Epithelial cell of prostate (primary cell): ENCODE results near the gene TPR.

Source experiments
- DNase-seq: peaks from one replicate; pipeline ENCODE4 v3.0.0-alpha.2; 2011; ENCODE audit warnings: low read depth, low spot score
- H3K27ac ChIP-seq: fragments of 450-650 bp; 2 replicates; pipeline ENCODE4 v1.5.1; 2017; ENCODE audit warnings: mild to moderate bottlenecking

TPR gene

DNA sequence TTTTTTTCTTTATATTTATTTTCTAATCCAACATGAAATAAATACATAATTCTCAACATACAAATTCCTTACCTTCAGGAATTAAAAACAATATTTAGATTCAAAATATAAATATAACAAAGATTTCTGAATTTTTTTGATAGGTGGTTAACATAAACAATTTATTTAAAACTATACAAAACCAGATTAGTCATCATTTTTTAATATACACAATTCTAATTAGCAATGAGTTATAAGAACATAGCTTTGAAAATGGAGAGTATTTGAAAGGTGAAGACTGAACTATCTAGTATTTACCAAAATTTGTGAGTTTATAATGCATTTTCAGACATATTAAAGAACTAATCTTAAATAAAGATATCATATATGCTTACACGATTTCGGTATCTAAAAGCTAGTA lies 37.5 kb downstream of the TPR start:
- no peak overlapping the region for H3K27ac ChIP-seq
- no peak for DNase-seq

- DNase-seq: no peak
- H3K27ac ChIP-seq: no peak overlapping the region
These were observed 44.3 kb downstream of the TPR start for GRCh38 chr1:186330758-186331157.

- no peak overlapping the region for H3K27ac ChIP-seq
- no peak for DNase-seq
These were observed 47.7 kb downstream of the TPR start for GRCh38 chr1:186327331-186327730.

GRCh38 chr1:186326009-186326408 lies 49.0 kb downstream of the TPR start:
- no peak for DNase-seq
- H3K27ac ChIP-seq: no peak overlapping the region

DNA sequence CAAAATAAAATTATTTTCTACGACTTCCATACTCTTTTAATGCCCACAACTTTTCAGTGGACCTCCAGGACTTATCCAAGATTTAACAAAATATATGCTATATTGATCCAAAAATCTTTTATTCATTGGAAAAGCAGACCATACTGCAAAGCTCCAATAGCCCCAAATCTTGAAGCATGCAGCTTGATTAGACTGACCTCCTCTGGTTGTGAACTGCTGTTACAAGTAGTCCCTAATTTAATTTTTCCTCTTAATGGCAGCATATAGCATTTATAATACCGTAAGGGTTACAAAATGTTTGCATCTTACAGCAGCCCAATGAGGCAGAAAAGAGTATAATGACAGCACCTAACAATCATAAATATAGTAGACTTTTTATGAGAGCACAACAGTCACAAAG lies 49.8 kb downstream of the TPR start:
- DNase-seq: no peak
- H3K27ac ChIP-seq: no peak overlapping the region

DNA sequence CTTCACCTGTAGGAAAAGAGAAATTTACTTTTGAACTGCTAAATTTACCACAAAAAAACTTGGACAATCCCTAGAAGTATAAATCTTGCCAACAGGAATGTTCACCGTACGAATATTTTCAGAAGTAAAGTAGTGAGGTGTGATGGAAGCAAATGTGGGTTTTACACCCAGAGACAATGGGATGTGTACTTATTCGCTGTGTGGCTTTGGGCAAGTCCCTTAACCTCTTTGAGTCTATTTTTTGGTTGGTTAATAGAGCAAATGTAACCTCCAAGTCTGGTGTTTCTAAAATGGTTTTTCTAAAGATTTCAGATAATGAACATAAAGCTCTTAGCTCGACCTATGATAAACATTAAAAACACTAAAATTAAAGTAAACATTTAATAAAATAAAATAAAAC lies 51.2 kb downstream of the TPR start:
- H3K27ac ChIP-seq: no peak overlapping the region
- DNase-seq: no peak

- H3K27ac ChIP-seq: no peak overlapping the region
- DNase-seq: no peak
These were observed 59.5 kb downstream of the TPR start for GRCh38 chr1:186315570-186315969.

DNA sequence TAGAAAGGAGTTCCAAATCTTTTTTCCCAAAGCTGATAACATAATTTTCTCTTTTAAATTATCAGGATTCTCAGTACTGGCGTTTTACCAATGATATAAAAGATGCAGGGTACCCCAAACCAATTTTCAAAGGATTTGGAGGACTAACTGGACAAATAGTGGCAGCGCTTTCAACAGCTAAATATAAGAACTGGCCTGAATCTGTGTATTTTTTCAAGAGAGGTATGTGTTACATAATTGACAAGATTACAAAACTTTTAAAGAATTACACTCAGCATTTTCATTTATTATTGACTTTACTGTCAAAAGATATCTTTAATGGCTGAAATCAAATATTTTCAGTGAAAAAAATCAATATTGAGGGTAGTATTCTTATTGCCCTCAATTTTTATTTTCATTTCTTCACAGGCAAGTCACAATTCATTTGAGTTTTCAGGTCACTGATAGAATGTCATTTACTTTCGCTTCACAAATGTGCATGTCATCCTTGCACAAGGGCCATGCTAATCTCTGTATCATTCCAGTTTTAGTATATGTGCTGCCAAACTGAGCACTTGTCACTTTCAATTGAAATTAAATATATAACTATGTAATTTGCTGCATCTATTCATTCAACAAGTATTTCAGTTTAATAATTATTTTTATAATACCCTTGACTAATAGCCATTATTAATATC lies 63.5 kb downstream of the TPR start:
- no peak overlapping the region for H3K27ac ChIP-seq
- no peak for DNase-seq

DNA sequence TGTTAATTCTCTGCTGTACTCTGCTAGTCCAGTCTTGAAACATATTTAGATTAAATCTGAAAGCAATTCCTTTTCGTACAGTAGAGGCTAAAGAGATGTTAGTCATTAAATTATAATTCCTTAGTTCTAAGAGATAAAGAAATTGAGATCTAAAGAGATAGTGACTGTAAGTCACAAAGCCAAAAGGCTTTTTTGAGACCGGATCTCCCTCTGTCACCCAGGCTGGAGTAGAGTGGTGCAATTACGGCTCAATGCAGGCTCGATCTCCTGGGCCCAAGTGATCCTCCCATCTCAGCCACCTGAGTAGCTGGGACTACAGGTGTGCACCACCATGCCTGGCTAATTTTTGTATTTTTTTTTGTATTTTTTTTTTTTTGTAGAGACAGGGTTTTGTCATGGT lies 64.7 kb downstream of the TPR start:
- no peak for DNase-seq
- no peak overlapping the region for H3K27ac ChIP-seq

- no peak overlapping the region for H3K27ac ChIP-seq
- DNase-seq: no peak
These were observed 66.6 kb downstream of the TPR start for GRCh38 chr1:186308264-186309060.

DNA sequence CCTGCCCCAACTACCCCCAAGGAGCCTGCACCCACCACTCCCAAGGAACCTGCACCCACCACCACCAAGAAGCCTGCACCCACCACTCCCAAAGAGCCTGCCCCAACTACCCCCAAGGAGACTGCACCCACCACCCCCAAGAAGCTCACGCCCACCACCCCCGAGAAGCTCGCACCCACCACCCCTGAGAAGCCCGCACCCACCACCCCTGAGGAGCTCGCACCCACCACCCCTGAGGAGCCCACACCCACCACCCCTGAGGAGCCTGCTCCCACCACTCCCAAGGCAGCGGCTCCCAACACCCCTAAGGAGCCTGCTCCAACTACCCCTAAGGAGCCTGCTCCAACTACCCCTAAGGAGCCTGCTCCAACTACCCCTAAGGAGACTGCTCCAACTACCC lies 67.6 kb downstream of the TPR start:
- H3K27ac ChIP-seq: no peak overlapping the region
- DNase-seq: no peak

DNA sequence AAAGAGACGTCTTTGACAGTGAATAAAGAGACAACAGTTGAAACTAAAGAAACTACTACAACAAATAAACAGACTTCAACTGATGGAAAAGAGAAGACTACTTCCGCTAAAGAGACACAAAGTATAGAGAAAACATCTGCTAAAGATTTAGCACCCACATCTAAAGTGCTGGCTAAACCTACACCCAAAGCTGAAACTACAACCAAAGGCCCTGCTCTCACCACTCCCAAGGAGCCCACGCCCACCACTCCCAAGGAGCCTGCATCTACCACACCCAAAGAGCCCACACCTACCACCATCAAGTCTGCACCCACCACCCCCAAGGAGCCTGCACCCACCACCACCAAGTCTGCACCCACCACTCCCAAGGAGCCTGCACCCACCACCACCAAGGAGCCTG lies 68.5 kb downstream of the TPR start:
- no peak overlapping the region for H3K27ac ChIP-seq
- no peak for DNase-seq

DNA sequence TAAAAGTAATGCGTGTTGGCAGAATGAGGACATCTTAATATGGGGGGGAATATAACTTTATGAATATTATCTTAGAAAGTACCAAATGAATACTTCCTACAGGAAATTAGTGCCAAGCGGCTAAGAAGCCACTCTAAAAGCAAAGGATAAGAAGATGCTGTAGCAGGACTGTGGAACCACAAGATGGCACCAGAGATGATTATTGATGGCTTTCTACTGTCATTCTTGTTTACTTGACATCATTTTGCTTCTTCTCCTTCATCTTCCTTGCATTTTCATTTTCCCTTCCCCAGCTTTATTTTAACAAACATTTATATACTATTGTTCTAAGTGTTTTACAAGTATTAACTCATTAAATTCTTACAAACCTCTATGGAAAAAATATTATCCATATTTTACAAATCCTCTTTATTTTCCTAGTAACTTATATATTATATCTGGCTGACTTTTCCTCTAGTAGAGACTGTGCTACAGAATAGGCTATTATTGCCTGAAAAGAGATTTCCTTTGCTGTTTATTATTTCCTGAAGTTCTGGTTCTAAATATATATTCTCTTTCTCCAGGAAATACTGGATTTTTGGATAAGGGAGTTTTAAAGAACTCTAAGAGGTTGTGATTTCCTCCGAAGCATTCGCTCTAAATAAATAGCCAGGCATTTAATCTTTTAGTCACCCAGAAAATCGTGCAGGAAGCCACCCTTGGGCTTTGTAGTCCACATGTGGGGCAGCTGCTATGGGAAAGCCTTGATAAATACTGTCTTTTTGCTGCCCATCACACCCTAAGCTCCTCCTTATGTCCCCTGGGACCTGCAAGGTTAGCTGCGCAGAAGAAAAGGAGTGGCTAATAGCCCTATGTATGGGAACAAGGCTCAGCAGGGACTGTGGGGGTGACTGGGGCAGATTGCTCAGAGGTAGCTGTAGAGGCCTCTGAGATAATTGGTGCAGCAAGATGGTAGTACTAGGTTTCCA lies 69.8 kb downstream of the TPR start:
- no peak overlapping the region for H3K27ac ChIP-seq
- DNase-seq: no peak

DNA sequence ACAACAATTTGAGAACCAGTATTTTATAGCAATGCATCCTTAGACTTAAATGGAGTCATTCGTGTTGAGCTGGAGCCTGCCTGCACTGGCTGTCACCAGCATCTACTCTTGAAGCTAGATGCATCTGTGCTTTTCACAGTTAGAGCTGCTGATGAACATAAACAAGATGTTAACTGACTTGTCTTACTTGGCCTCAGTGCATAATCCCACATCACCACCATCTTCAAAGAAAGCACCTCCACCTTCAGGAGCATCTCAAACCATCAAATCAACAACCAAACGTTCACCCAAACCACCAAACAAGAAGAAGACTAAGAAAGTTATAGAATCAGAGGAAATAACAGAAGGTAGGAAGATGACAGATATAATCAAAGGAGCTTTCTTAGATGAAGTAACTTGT lies 71.1 kb downstream of the TPR start:
- no peak overlapping the region for H3K27ac ChIP-seq

DNA sequence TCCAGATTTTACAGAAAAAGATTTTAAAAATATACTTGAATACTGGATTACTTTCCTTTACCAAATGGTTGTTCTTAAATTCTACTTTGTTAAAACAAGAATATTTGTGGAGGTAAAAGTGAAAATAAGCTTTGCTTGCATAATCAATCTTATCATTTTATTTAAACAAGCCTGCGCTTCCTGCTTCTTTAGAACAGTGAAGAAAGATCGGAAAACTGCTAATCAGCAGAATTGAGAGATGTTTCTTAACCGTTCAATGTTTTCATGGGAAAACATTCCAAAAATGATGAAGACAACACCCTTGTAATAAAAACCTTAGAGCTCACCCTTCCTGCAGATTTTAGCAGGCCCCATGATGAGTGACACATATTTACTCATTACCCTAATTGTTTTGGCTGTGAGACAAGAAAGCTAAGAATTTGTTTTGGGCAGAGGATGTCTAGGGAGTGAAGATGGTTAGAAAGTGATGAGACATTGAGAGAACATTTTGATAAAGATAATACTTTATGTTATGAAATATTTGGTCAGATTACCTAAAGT lies 72.6 kb downstream of the TPR start:
- no peak overlapping the region for H3K27ac ChIP-seq
- DNase-seq: no peak

More for the DNA sequence above, 71.1 kb downstream of the TPR start:
- DNase-seq: no peak

DNA sequence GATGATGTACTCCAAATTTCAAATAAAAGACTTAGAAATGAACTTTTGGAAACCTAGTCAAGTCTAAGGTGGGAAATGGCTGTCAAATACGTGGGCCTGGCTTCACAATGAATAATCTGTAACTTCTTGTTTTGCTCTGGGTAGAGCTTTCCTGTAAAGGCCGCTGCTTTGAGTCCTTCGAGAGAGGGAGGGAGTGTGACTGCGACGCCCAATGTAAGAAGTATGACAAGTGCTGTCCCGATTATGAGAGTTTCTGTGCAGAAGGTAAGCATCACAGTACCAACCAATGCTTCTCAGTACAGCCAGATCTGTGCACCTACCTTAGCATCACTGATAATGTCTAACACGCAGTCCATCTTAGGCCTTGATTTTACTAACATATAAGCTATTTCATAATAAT lies 73.6 kb downstream of the TPR start:
- H3K27ac ChIP-seq: no peak overlapping the region

DNA sequence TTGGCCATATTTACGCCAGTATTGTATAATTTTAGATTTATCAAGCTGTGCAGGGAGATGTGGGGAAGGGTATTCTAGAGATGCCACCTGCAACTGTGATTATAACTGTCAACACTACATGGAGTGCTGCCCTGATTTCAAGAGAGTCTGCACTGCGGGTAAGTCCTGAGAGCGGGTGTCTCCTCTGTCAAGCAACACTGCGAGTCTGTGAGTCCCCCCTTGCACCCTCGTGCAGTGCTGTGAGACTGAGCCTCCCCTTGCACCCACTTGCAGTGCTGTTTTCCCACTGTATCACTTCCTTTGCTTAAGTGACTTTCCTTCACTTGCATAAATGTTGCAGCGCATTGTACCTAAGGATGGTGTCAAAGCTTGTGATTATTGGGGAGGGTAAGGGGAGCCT lies 75.0 kb downstream of the TPR start:
- no peak overlapping the region for H3K27ac ChIP-seq
- DNase-seq: no peak

More for the DNA sequence above, 73.6 kb downstream of the TPR start:
- DNase-seq: no peak

GRCh38 chr1:186299570-186299969 lies 75.5 kb downstream of the TPR start:
- H3K27ac ChIP-seq: no peak overlapping the region
- DNase-seq: no peak

DNA sequence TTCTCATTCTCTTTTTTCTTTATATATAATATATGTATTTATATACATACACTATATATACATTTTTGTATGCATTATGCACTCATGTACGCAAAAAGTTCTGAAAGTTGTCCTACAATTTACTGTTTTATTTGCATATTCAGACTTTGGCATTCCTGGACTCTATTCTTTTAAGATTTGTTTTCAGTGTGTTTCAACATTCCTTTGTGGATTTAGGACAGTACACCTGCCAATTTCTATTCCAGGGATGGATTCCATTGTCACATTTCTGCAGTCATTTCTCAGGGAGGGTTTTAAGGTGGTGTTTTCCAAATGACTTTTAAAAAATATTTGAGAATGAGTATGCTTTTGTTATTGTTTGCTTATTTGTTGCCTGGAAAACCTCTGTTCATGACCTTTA lies 76.2 kb downstream of the TPR start:
- DNase-seq: no peak
- no peak overlapping the region for H3K27ac ChIP-seq

- DNase-seq: no peak
- no peak overlapping the region for H3K27ac ChIP-seq
These were observed 77.5 kb downstream of the TPR start for GRCh38 chr1:186297439-186298045.
